Esophagus squamous epithelium (tissue), 5 donors: ENCODE measurements around the gene PPP2R2C. TPM values are rescaled to one million over a fixed set of nuclear protein-coding genes. Genes with fewer than 3 reads are reported as not detected.

Source experiments
- DNase-seq: peaks from one replicate; lab custom pipeline; 2025; lab: John Stamatoyannopoulos, UW
- H3K27ac ChIP-seq, 4 donors: fragments of 200-600 bp; sonication (generic); one replicate each; pipeline ENCODE4 v1.5.1; 2016 to 2019; ENCODE audit warnings: mild to moderate bottlenecking in 1 of 4
- H3K27me3 ChIP-seq, 4 donors: fragments of 200-600 bp; sonication (generic); 1 replicate in 3 of 4; 2 replicates in 1 of 4; pipeline versions ENCODE4 v1.5.1 to v1.6.0; 2017 to 2021; ENCODE audit warnings: antibody characterized with exemption in 1 of 4
- H3K36me3 ChIP-seq, 3 donors: fragments of 200-600 bp; sonication (generic); one replicate each; pipeline ENCODE4 v1.5.1; 2016 to 2019
- H3K4me1 ChIP-seq, 3 donors: fragments of 200-600 bp; sonication (generic); one replicate each; pipeline ENCODE4 v1.5.1; 2017 to 2019
- H3K4me3 ChIP-seq, 4 donors: fragments of 200-600 bp; sonication (generic); 1 replicate in 3 of 4; 2 replicates in 1 of 4; pipeline ENCODE4 v1.5.1; 2016 to 2019; ENCODE audit warnings: mild to moderate bottlenecking in 2 of 4, moderate library complexity in 1 of 4
- H3K9me3 ChIP-seq, 3 donors: fragments of 200-600 bp; sonication (generic); one replicate each; pipeline ENCODE4 v1.5.1; 2016 to 2019
- CTCF ChIP-seq, 6 experiments: fragments of 450-650 bp in 4 of 6; fragments of 200-600 bp in 2 of 6; sonication (generic) in 2 of 6; IDR thresholded peaks; one replicate each; pipeline ENCODE4 v1.5.1; 2016 to 2019; ENCODE audit warnings: antibody characterized with exemption in 6 of 6, mild to moderate bottlenecking in 4 of 6, moderate library complexity in 4 of 6
- POLR2A ChIP-seq, 4 donors: fragments of 450-650 bp; IDR thresholded peaks; one replicate each; pipeline ENCODE4 v1.6.1; 2017; ENCODE audit warnings: antibody characterized with exemption in 4 of 4, mild to moderate bottlenecking in 4 of 4, moderate library complexity in 3 of 4
- WGBS, 2 donors: methylation state at CpG; one replicate each; pipeline ENCODE4 v1.1.5; 2018; 5-methylcytosine and 5-hydroxymethylcytosine counted together
- intact Hi-C: fragments of 100-400 bp; cut with DNase I; formaldehyde crosslinking; loops from one replicate; pipeline ENCODE4 v1.15.0; 2022
- total RNA-seq, 4 donors: library from RNA; depleted of rRNA; stranded (reverse); fragments of >200 nt; gene quantifications; one replicate each; pipeline ENCODE4 v1.1.0, GENCODE V29; 2016
- donor health status: DM: yes; HTN: yes; CAD: no.

PPP2R2C gene
- total RNA-seq, 4 donors from 2014 or later, result 26.9 to 76.3 (median 53.7) TPM

DNA sequence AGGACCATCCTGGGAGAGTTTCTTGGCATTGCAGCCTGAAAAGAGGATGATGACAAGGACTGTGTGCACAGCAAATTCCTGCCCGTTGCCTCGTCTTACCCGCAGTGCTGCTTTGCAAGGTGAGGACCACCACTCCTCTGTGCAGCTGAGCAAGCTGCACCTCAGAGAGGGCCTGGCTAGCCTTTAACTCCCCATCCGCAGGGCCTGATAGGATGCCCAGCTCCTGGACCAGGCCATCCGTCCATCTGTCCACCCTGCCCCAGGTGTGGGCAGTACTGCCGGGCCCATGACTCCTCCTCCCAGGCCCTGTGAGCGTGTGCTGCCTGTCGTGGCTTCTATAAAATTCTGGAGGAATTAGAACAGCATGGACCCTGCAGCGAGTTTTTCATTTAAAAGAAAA is 43.9 kb upstream of the PPP2R2C start:
- intact Hi-C loops, result no loop called here
- no peak for DNase-seq
- Histone ChIP-seq H3K4me1 (no peaks in the 10 kb centered on the region), H3K27me3 (peaks cover 0 to 6% (median 0%) of the 10 kb centered on the region in 4 donors), H3K27ac (no peak overlapping the region), H3K9me3 (no peaks in the 10 kb centered on the region), H3K36me3 (no peaks in the 10 kb centered on the region), H3K4me3 (no peak overlapping the region)
- TF ChIP-seq POLR2A (IDR thresholded peaks at IDR 0.05), result no peak
- no peak for TF ChIP-seq CTCF (IDR thresholded peaks at IDR 0.05)
- 72 to 79% methylated on average over 8 to 9 of the region's 9 CpGs for WGBS, 2 donors

GRCh38 chr4:6513678-6514077 is 41.3 kb upstream of the PPP2R2C start:
- 50 to 77% methylated on average over 3 of the region's 3 CpGs for WGBS, 2 donors
- intact Hi-C loops, result no loop called here
- Histone ChIP-seq H3K27ac (no peak overlapping the region), H3K4me3 (no peak overlapping the region), H3K9me3 (no peaks in the 10 kb centered on the region), H3K4me1 (no peaks in the 10 kb centered on the region), H3K27me3 (peaks cover 0 to 3% (median 0%) of the 10 kb centered on the region in 4 donors), H3K36me3 (no peaks in the 10 kb centered on the region)
- DNase-seq, result no peak
- TF ChIP-seq POLR2A (IDR thresholded peaks at IDR 0.05), result no peak
- TF ChIP-seq CTCF (IDR thresholded peaks at IDR 0.05), result no peak

DNA sequence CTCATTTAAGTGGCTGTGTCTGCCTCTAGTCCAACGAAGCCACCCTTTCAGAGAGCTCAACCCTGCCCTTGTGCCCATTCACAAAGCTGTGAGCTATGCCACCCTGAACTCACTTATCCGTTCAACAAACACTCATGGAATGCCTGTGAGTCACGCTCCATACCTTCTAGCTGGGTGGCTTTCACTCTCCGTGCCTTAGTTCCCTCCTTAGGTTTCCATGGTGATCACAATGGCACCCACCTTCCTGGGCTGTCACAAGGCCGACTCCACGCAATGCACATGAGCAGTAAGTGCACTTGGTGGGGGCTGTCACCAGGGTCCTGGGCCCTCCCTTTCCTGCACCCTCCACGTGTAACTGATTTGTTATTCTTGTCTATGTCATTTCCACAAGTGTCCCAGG is 37.2 kb upstream of the PPP2R2C start:
- 69% methylated on average over 7 of the region's 7 CpGs for WGBS, 2 donors
- DNase-seq, result no peak
- H3K27ac ChIP-seq, result no peak overlapping the region
- H3K9me3 ChIP-seq, result peaks cover 0 to 19% (median 19%) of the 10 kb centered on the region in 3 donors
- no peaks in the 10 kb centered on the region for H3K36me3 ChIP-seq
- H3K4me1 ChIP-seq, result no peaks in the 10 kb centered on the region
- no peak for TF ChIP-seq CTCF (IDR thresholded peaks at IDR 0.05)
- TF ChIP-seq POLR2A (IDR thresholded peaks at IDR 0.05), result no peak
- H3K27me3 ChIP-seq, result peaks cover 0 to 8% (median 0%) of the 10 kb centered on the region in 4 donors
- no peak overlapping the region for H3K4me3 ChIP-seq
- intact Hi-C loops, result no loop called here

- TF ChIP-seq POLR2A (IDR thresholded peaks at IDR 0.05), result no peak
- no peak for TF ChIP-seq CTCF (IDR thresholded peaks at IDR 0.05)
- no peak for DNase-seq
- Histone ChIP-seq H3K27me3 (peaks cover 0 to 9% (median 0%) of the 10 kb centered on the region in 4 donors), H3K36me3 (no peaks in the 10 kb centered on the region), H3K4me3 (no peak overlapping the region), H3K9me3 (peaks cover 0 to 30% (median 26%) of the 10 kb centered on the region in 3 donors), H3K27ac (no peak overlapping the region), H3K4me1 (no peaks in the 10 kb centered on the region)
- WGBS, 2 donors, result 100% methylated on average over 2 of the region's 4 CpGs; no CpG with 5 or more reads in 1 of the 2 donors
- intact Hi-C loops, result no loop called here
Measured at GRCh38 chr4:6507345-6507744, 34.9 kb upstream of the PPP2R2C start.

- Histone ChIP-seq H3K4me1 (no peaks in the 10 kb centered on the region), H3K9me3 (peaks cover 0 to 30% (median 26%) of the 10 kb centered on the region in 3 donors), H3K4me3 (no peak overlapping the region), H3K36me3 (no peaks in the 10 kb centered on the region), H3K27ac (no peak overlapping the region), H3K27me3 (peaks cover 0 to 15% (median 0%) of the 10 kb centered on the region in 4 donors)
- WGBS, 2 donors, result 83 to 92% methylated on average over 2 to 3 of the region's 3 CpGs
- no peak for DNase-seq
- intact Hi-C loops, result no loop called here
- no peak for TF ChIP-seq POLR2A (IDR thresholded peaks at IDR 0.05)
- TF ChIP-seq CTCF (IDR thresholded peaks at IDR 0.05), result no peak
Measured at GRCh38 chr4:6506616-6507140, 34.3 kb upstream of the PPP2R2C start.
